B cell (primary cell): ENCODE data around the gene MED9. TPM values are rescaled to one million over a fixed set of nuclear protein-coding genes. Genes with fewer than 3 reads are reported as not detected.

Experiments used
- ATAC-seq: fragments of 200-7000 bp; cut with Tn5 transposase; one replicate; pipeline ENCODE4 v1.10.0; 2021; ENCODE audit warnings: low read depth, mild to moderate bottlenecking, moderate number of reproducible peaks, moderate library complexity
- CTCF ChIA-PET: fragments of 350-600 bp; sonication (Branson Sonifier 250); formaldehyde crosslinking; loops from one replicate; lab custom pipeline; 2021; ENCODE audit warnings: antibody characterized with exemption, inconsistent platforms; lab: Charles Lee
- POLR2A ChIA-PET: fragments of 350-600 bp; sonication (Branson Sonifier 250); formaldehyde crosslinking; loops from one replicate; lab custom pipeline; 2021; ENCODE audit warnings: antibody characterized with exemption; lab: Charles Lee
- DNase-seq: peaks from one replicate; pipeline ENCODE4 v3.0.0; 2013
- H2AFZ ChIP-seq: 2 replicates; pipeline ENCODE4 v1.6.1; 2012; ENCODE audit warnings: mild to moderate bottlenecking, low read depth, low read length; ENCODE audit not compliant: insufficient read depth, poor library complexity, severe bottlenecking
- H3K27ac ChIP-seq, 2 donors: 1 replicate in 1 of 2; 2 replicates in 1 of 2; pipeline ENCODE4 v1.5.1; 2012 to 2013; ENCODE audit warnings: low read length in 2 of 2, mild to moderate bottlenecking in 2 of 2, moderate library complexity in 1 of 2
- H3K27me3 ChIP-seq, 4 experiments: fragments of 200-600 bp in 1 of 4; sonication (generic) in 1 of 4; replicated peaks in 1 of 4; 1 replicate in 2 of 4; 2 replicates in 2 of 4; pipeline versions ENCODE4 v1.6.1 to v1.7.0; 2013 to 2016; ENCODE audit warnings: low read length in 3 of 4, mild to moderate bottlenecking in 2 of 4, mixed read lengths in 1 of 4, moderate library complexity in 1 of 4; ENCODE audit not compliant: insufficient read depth in 4 of 4, control insufficient read depth in 3 of 4; ENCODE audit errors: control extremely low read depth in 1 of 4
- H3K36me3 ChIP-seq, 2 experiments: replicated peaks in 1 of 2; 1 replicate in 1 of 2; 2 replicates in 1 of 2; pipeline versions ENCODE4 v1.6.1 to v1.7.1; 2013; ENCODE audit warnings: low read length in 1 of 2; ENCODE audit not compliant: insufficient read depth in 2 of 2, control insufficient read depth in 1 of 2; ENCODE audit errors: control extremely low read depth in 1 of 2, extremely low read depth in 1 of 2
- H3K4me1 ChIP-seq, 2 donors: fragments of 200-600 bp in 1 of 2; sonication (generic) in 1 of 2; 1 replicate in 1 of 2; 2 replicates in 1 of 2; pipeline versions ENCODE4 v1.5.1 to v1.6.1; 2013 to 2017; ENCODE audit warnings: low read length in 2 of 2; ENCODE audit not compliant: control insufficient read depth in 2 of 2, insufficient read depth in 2 of 2
- H3K4me2 ChIP-seq: replicated peaks from 2 replicates; pipeline ENCODE3; 2012; ENCODE audit warnings: mild to moderate bottlenecking, low read depth, low read length; ENCODE audit not compliant: poor library complexity, severe bottlenecking
- H3K4me3 ChIP-seq, 5 experiments: fragments of 200-600 bp in 1 of 5; sonication (generic) in 1 of 5; 1 replicate in 3 of 5; 2 replicates in 2 of 5; pipeline versions ENCODE4 v1.5.1 to v1.7.0; 2011 to 2016; ENCODE audit warnings: low read length in 4 of 5, mild to moderate bottlenecking in 4 of 5, low read depth in 2 of 5, control low read depth in 1 of 5, moderate library complexity in 1 of 5; ENCODE audit not compliant: insufficient read depth in 1 of 5; ENCODE audit errors: control extremely low read depth in 1 of 5, extremely low read depth in 1 of 5
- H3K79me2 ChIP-seq: fragments of 200-600 bp; sonication (generic); one replicate; pipeline ENCODE4 v1.6.0; 2016; ENCODE audit warnings: low read length; ENCODE audit not compliant: control insufficient read depth, insufficient read depth
- H3K9ac ChIP-seq: fragments of 200-600 bp; sonication (generic); 2 replicates; pipeline ENCODE4 v1.6.1; 2017; ENCODE audit warnings: mild to moderate bottlenecking, low read length, moderate library complexity
- H3K9me3 ChIP-seq, 3 donors: one replicate each; pipeline versions ENCODE4 v1.6.1 to v1.7.1; 2013; ENCODE audit warnings: low read length in 2 of 3; ENCODE audit not compliant: control insufficient read depth in 2 of 3, insufficient read depth in 1 of 3; ENCODE audit errors: control extremely low read depth in 1 of 3
- H4K20me1 ChIP-seq: 2 replicates; pipeline ENCODE4 v1.6.0; 2012; ENCODE audit warnings: mild to moderate bottlenecking, low read length; ENCODE audit not compliant: insufficient read depth, control insufficient read depth, poor library complexity, severe bottlenecking
- H3K27ac Mint-ChIP-seq: one replicate; pipeline ENCODE4 v1.8.0; 2021; ENCODE audit warnings: mixed read lengths
- H3K27me3 Mint-ChIP-seq: one replicate; pipeline ENCODE4 v1.8.0; 2021; ENCODE audit warnings: mixed read lengths
- H3K4me1 Mint-ChIP-seq: one replicate; pipeline ENCODE4 v1.8.0; 2021; ENCODE audit warnings: mixed read lengths
- H3K4me3 Mint-ChIP-seq: one replicate; pipeline ENCODE4 v1.8.0; 2021; ENCODE audit warnings: mixed read lengths
- H3K9me3 Mint-ChIP-seq: one replicate; pipeline ENCODE4 v1.8.0; 2022; ENCODE audit warnings: mixed read lengths; ENCODE audit not compliant: insufficient read depth
- CTCF ChIP-seq: fragments of 200-600 bp; IDR thresholded peaks from one replicate; pipeline ENCODE4 v1.8.0; 2022; ENCODE audit warnings: antibody characterized with exemption, mild to moderate bottlenecking
- EZH2 ChIP-seq: IDR thresholded peaks from 2 replicates; pipeline ENCODE4 v1.6.1; 2012; ENCODE audit warnings: borderline replicate concordance, low read depth, mild to moderate bottlenecking, moderate library complexity, low read length; ENCODE audit not compliant: insufficient read depth, poor library complexity, severe bottlenecking
- WGBS: methylation state at CpG from one replicate; pipeline ENCODE4 v1.1.5; 2013; ENCODE audit warnings: missing lambda C conversion rate; ENCODE audit not compliant: insufficient coverage; 5-methylcytosine and 5-hydroxymethylcytosine counted together
- intact Hi-C: fragments of 100-400 bp; cut with micrococcal nuclease; formaldehyde crosslinking; loops from one replicate; pipeline ENCODE4 v1.10.0; 2022
- polyA plus RNA-seq: library from polyadenylated mRNA; depleted of rRNA; stranded (reverse); fragments of >200 nt; gene quantifications from 2 replicates; pipeline ENCODE4 v1.2.3, GENCODE V29; 2012
- total RNA-seq, 2 donors: library from RNA; stranded (reverse); fragments of 120-200 nt in 1 of 2; gene quantifications; 1 replicate in 1 of 2; 2 replicates in 1 of 2; pipeline versions ENCODE4 v1.2.3 to v1.2.4, GENCODE V29; 2013 to 2022

The MED9 gene
- total and polyA plus RNA-seq, 2 donors (not counting 1 experiment from before 2014, with no cell fraction given), result 11.6 to 18.9 TPM

- TF ChIP-seq CTCF (no peak), EZH2 (no peak)
- Mint-ChIP-seq H3K4me3 (no peak overlapping the region), H3K9me3 (peaks cover 2% of the 10 kb centered on the region), H3K27ac (no peak overlapping the region), H3K27me3 (peaks cover 36% of the 10 kb centered on the region), H3K4me1 (no peaks in the 10 kb centered on the region)
- ATAC-seq (no peak), DNase-seq (no peak)
- no peak overlapping the region for H3K4me3 ChIP-seq
- no peaks in the 10 kb centered on the region for H3K79me2 ChIP-seq
- H3K4me1 ChIP-seq, result no peaks in the 10 kb centered on the region
- H3K36me3 ChIP-seq, result no peaks in the 10 kb centered on the region
- POLR2A ChIA-PET, result no interaction called here
- H3K9me3 ChIP-seq, result no peaks in the 10 kb centered on the region
- H3K9ac ChIP-seq, result no peak overlapping the region
- CTCF ChIA-PET, result no interaction called here
- intact Hi-C loops, result no loop called here
- H4K20me1 ChIP-seq, result no peaks in the 10 kb centered on the region
- 96% methylated on average over 4 of the region's 4 CpGs for WGBS
- H3K27ac ChIP-seq, result no peak overlapping the region
- no peaks in the 10 kb centered on the region for H3K27me3 ChIP-seq
- H2AFZ ChIP-seq, result no peak overlapping the region
- H3K4me2 ChIP-seq, result no peak overlapping the region
These were observed 7.4 kb upstream of the MED9 start for GRCh38 chr17:17469358-17469757.

GRCh38 chr17:17469996-17470395, 6.8 kb upstream of the MED9 start:
- Histone ChIP-seq H3K9me3 (no peaks in the 10 kb centered on the region), H3K4me2 (no peak overlapping the region), H3K27ac (no peak overlapping the region), H3K27me3 (no peaks in the 10 kb centered on the region), H3K36me3 (no peaks in the 10 kb centered on the region), H4K20me1 (no peaks in the 10 kb centered on the region), H2AFZ (no peak overlapping the region), H3K79me2 (no peaks in the 10 kb centered on the region), H3K4me1 (no peaks in the 10 kb centered on the region), H3K4me3 (no peak overlapping the region), H3K9ac (no peak overlapping the region)
- ATAC-seq (no peak), DNase-seq (no peak)
- Mint-ChIP-seq H3K4me1 (no peaks in the 10 kb centered on the region), H3K4me3 (no peak overlapping the region), H3K27ac (no peak overlapping the region), H3K27me3 (peaks cover 30% of the 10 kb centered on the region), H3K9me3 (peaks cover 2% of the 10 kb centered on the region)
- ChIA-PET POLR2A (no interaction called here), CTCF (no interaction called here)
- no peak for TF ChIP-seq EZH2
- TF ChIP-seq CTCF, result no peak
- intact Hi-C loops, result no loop called here
- WGBS, result no CpG with 5 or more reads among the region's 3 CpGs
